HepG2 (cell line): ENCODE measurements around the gene RHD.

Source experiments
- NCOA1 ChIP-seq: sonication (generic); formaldehyde crosslinking; IDR thresholded peaks from 2 replicates; pipeline ENCODE4 v1.9.0; 2021; ENCODE audit warnings: missing genetic modification reagents
- TF ChIP-seq, protein P1 (sequence below): sonication (generic); formaldehyde crosslinking; IDR thresholded peaks from 2 replicates; pipeline ENCODE4 v1.4.0; 2020; ENCODE audit warnings: mild to moderate bottlenecking, missing genetic modification reagents
- TF ChIP-seq, protein P2 (sequence below): sonication (generic); formaldehyde crosslinking; IDR thresholded peaks from 2 replicates; pipeline ENCODE4 v1.4.0; 2020; ENCODE audit warnings: missing genetic modification reagents
- TF ChIP-seq, protein P3 (sequence below): sonication (generic); formaldehyde crosslinking; IDR thresholded peaks from 2 replicates; pipeline ENCODE4 v1.8.1; 2022; ENCODE audit warnings: mild to moderate bottlenecking, missing genetic modification reagents

DNA sequence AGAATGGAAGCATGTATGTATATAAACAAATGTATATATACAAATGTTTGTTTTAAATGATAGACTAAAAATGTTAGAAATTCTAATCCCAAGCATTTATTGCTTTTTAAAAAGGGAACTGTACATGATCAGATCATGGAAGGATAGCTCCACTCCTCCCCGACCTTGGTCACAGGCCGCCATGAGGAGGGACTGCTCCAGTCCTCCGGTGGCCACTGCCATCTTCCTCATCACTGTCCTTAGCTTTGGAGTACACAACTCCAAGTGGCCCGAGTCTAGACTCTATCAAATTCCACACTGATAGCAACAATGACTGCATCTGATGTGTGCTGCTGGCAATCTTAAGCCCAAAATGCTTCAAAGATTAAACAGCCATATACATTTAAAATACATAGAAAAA is 49.7 kb upstream of the RHD start:
- TF ChIP-seq, protein P1, sequence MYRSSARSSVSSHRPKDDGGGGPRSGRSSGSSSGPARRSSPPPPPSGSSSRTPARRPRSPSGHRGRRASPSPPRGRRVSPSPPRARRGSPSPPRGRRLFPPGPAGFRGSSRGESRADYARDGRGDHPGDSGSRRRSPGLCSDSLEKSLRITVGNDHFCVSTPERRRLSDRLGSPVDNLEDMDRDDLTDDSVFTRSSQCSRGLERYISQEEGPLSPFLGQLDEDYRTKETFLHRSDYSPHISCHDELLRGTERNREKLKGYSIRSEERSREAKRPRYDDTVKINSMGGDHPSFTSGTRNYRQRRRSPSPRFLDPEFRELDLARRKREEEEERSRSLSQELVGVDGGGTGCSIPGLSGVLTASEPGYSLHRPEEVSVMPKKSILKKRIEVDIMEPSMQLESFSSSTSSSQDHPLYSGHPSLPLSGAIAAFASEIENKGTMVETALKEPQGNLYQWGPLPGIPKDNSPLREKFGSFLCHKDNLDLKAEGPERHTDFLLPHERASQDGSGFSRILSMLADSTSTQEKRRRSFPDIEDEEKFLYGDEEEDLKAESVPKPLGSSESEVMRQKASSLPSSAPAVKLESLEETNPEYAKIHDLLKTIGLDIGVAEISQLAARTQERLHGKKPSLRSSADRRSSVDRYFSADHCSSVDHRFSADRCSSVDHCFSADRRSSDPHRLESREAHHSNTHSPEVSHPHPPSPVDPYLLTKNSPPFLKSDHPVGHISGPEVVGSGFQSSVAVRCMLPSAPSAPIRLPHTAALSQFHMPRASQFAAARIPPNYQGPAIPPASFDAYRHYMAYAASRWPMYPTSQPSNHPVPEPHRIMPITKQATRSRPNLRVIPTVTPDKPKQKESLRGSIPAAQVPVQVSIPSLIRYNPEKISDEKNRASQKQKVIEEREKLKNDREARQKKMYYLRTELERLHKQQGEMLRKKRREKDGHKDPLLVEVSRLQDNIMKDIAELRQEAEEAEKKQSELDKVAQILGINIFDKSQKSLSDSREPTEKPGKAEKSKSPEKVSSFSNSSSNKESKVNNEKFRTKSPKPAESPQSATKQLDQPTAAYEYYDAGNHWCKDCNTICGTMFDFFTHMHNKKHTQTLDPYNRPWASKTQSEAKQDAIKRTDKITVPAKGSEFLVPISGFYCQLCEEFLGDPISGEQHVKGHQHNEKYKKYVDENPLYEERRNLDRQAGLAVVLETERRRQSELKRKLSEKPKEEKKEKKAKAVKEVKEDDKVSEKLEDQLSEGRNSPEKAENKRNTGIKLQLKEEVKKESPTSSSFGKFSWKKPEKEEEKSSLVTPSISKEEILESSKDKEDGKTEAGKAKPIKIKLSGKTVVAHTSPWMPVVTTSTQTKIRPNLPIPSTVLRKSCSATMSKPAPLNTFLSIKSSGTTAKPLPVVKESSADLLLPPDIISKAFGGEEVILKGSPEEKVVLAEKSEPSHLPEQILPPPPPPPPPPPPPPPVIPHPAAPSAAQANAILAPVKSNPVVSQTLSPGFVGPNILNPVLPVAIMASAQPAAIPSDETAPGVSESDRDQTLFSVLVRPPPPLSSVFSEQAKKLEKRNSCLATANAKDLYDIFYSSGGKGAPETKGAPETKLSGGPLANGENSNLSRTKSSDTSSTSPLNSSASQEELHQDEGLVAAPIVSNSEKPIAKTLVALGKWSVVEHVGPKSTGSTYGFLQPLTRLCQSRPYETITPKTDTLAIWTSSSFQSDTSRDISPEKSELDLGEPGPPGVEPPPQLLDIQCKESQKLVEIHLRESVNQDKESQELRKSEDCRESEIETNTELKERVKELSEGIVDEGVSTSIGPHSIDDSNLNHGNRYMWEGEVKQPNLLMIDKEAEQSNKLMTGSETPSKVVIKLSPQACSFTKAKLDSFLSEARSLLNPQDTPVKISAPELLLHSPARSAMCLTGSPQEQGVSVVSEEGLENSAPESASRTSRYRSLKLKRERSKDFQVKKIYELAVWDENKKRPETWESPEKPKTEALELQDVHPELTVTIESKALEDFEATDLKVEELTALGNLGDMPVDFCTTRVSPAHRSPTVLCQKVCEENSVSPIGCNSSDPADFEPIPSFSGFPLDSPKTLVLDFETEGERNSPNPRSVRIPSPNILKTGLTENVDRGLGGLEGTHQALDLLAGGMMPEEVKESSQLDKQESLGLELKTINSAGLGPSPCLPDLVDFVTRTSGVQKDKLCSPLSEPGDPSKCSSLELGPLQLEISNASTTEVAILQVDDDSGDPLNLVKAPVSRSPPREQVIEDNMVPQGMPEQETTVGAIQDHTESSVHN (CRISPR knock-in tag) = no peak
- no peak for TF ChIP-seq NCOA1
- TF ChIP-seq, protein P2, sequence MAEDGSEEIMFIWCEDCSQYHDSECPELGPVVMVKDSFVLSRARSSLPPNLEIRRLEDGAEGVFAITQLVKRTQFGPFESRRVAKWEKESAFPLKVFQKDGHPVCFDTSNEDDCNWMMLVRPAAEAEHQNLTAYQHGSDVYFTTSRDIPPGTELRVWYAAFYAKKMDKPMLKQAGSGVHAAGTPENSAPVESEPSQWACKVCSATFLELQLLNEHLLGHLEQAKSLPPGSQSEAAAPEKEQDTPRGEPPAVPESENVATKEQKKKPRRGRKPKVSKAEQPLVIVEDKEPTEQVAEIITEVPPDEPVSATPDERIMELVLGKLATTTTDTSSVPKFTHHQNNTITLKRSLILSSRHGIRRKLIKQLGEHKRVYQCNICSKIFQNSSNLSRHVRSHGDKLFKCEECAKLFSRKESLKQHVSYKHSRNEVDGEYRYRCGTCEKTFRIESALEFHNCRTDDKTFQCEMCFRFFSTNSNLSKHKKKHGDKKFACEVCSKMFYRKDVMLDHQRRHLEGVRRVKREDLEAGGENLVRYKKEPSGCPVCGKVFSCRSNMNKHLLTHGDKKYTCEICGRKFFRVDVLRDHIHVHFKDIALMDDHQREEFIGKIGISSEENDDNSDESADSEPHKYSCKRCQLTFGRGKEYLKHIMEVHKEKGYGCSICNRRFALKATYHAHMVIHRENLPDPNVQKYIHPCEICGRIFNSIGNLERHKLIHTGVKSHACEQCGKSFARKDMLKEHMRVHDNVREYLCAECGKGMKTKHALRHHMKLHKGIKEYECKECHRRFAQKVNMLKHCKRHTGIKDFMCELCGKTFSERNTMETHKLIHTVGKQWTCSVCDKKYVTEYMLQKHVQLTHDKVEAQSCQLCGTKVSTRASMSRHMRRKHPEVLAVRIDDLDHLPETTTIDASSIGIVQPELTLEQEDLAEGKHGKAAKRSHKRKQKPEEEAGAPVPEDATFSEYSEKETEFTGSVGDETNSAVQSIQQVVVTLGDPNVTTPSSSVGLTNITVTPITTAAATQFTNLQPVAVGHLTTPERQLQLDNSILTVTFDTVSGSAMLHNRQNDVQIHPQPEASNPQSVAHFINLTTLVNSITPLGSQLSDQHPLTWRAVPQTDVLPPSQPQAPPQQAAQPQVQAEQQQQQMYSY (CRISPR knock-in tag) = no peak
- TF ChIP-seq, protein P3, sequence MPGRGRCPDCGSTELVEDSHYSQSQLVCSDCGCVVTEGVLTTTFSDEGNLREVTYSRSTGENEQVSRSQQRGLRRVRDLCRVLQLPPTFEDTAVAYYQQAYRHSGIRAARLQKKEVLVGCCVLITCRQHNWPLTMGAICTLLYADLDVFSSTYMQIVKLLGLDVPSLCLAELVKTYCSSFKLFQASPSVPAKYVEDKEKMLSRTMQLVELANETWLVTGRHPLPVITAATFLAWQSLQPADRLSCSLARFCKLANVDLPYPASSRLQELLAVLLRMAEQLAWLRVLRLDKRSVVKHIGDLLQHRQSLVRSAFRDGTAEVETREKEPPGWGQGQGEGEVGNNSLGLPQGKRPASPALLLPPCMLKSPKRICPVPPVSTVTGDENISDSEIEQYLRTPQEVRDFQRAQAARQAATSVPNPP (CRISPR knock-in tag) = no peak
